Fibroblast of pulmonary artery (primary cell): ENCODE measurements around the gene CT47A1.
"Not testable (repeated sequence)": the region's sequence is repeated elsewhere in the genome, so short reads cannot be mapped to it uniquely, and the experiment has no call there.

Source experiments
- DNase-seq: peaks from one replicate; pipeline ENCODE4 v3.0.0-alpha.2; 2010; ENCODE audit warnings: low read depth
- H3K4me3 ChIP-seq: replicated peaks from 2 replicates; pipeline ENCODE4 v1.5.1; 2011; ENCODE audit warnings: low read depth, mild to moderate bottlenecking, control low read depth, low read length, moderate library complexity
- CTCF ChIP-seq: IDR thresholded peaks from 2 replicates; pipeline ENCODE4 v1.5.1; 2011; ENCODE audit warnings: mild to moderate bottlenecking, control low read depth, low read length, inconsistent platforms; ENCODE audit errors: missing control alignments

The CT47A1 gene

GRCh38 chrX:121010218-121010617 lies 24.7 kb upstream of the CT47A1 start:
- H3K4me3 ChIP-seq = no peak overlapping the region
- no peak for TF ChIP-seq CTCF
- DNase-seq = peak; percentile 13

- TF ChIP-seq CTCF = no peak
- DNase-seq = no peak
Observed at GRCh38 chrX:121009764-121010163, 24.2 kb upstream of the CT47A1 start.

GRCh38 chrX:121008920-121009319 lies 23.4 kb upstream of the CT47A1 start:
- TF ChIP-seq CTCF = no peak
- peak; percentile 71 for DNase-seq
- no peak overlapping the region for H3K4me3 ChIP-seq

More at GRCh38 chrX:121009764-121010163, 24.2 kb upstream of the CT47A1 start:
- H3K4me3 ChIP-seq = no peak overlapping the region

- H3K4me3 ChIP-seq = no peak overlapping the region
- TF ChIP-seq CTCF = peak; percentile 40
- peak; percentile 59 for DNase-seq
Observed at GRCh38 chrX:121000589-121000988, 15.0 kb upstream of the CT47A1 start.

DNA sequence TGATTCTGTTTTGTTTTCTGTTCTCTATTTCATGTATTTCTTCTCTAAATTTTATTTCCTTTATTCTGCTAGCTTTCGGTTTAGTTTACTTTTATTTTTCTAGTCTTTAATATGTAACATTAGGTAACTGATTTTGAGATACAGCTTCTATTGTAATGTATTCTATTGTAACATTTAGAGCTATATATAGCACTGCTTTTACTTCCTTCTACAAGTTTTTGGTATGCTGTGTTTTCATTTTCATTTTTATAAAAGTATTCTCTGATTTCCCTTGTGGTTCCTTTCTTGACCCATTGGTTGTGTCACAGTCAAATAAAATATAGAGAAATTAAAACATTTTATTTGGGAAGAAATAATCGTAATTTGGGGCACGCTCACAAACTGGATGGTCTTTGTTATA lies 13.9 kb upstream of the CT47A1 start:
- TF ChIP-seq CTCF = no peak
- DNase-seq = no peak
- no peak overlapping the region for H3K4me3 ChIP-seq

DNA sequence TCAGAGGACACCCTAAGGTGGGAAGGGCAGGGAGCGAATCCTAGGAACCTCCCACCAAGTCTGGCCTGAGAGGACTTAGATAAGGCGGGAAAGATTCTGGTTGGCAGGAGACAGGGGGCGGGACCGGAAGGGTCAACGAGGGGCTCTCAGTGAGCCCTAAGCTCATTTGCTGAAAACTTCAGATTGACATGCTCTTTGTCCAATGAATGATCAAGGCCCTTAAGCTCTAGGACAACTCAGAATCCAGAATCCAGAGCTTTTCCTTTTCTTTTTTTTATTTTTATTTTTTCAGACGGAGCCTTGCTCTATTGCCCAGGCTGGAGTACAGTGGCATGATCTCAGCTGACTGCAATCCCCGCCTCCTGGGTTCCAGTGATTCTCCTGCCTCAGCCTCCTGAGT lies 29.1 kb downstream of the CT47A1 start, which contains the start of gene CT47A7:
CT47A7 (minus strand) TSS at position 101 of the 400 bp plus-strand sequence. CDS start 255 bp downstream, outside the sequence.
- H3K4me3 ChIP-seq, DNase-seq: not testable (repeated sequence)
